22Rv1 (cell line): ENCODE measurements around the gene SLC36A3.

Experiments used
- CTCF ChIP-seq: fragments of 450-650 bp; IDR thresholded peaks from 2 replicates; pipeline ENCODE4 v1.5.1; 2017; ENCODE audit warnings: mild to moderate bottlenecking
- ZFX ChIP-seq: fragments of 450-650 bp; IDR thresholded peaks from 2 replicates; pipeline ENCODE4 v1.6.1; 2017; ENCODE audit warnings: antibody characterized with exemption, borderline replicate concordance

GRCh38 chr5:151344088-151344487, 40.5 kb upstream of the SLC36A3 start:
- TF ChIP-seq CTCF = no peak
- TF ChIP-seq ZFX = no peak
